Spleen (tissue), 11 donors: Measurements from ENCODE around the gene RNF215. TPM values are rescaled to one million over a fixed set of nuclear protein-coding genes. Genes with fewer than 3 reads are reported as not detected.

Experiments
- DNase-seq: peaks from one replicate; pipeline ENCODE4 v3.0.0-alpha.2; 2020
- H3K27ac ChIP-seq, 8 donors: fragments of 200-600 bp; sonication (generic) in 7 of 8; 1 replicate in 4 of 8; 2 replicates in 4 of 8; pipeline versions ENCODE4 v1.5.0 to v1.8.0; 2016 to 2021; ENCODE audit warnings: inconsistent platforms in 4 of 8, mild to moderate bottlenecking in 4 of 8, moderate library complexity in 1 of 8
- H3K27me3 ChIP-seq, 7 donors: fragments of 200-600 bp; sonication (generic) in 6 of 7; replicated peaks in 1 of 7; 1 replicate in 4 of 7; 2 replicates in 3 of 7; pipeline versions ENCODE4 v1.5.0 to v1.8.0; 2016 to 2021; ENCODE audit warnings: inconsistent platforms in 3 of 7, mild to moderate bottlenecking in 1 of 7
- H3K36me3 ChIP-seq, 6 donors: fragments of 200-600 bp; sonication (generic) in 5 of 6; 1 replicate in 4 of 6; 2 replicates in 2 of 6; pipeline versions ENCODE4 v1.5.0 to v1.8.0; 2016 to 2021; ENCODE audit warnings: inconsistent platforms in 2 of 6
- H3K4me1 ChIP-seq, 6 donors: fragments of 200-600 bp; sonication (generic) in 5 of 6; 1 replicate in 3 of 6; 2 replicates in 3 of 6; pipeline versions ENCODE4 v1.5.0 to v1.8.0; 2016 to 2021; ENCODE audit warnings: inconsistent platforms in 3 of 6
- H3K4me3 ChIP-seq, 8 donors: fragments of 200-600 bp; sonication (generic) in 7 of 8; 1 replicate in 4 of 8; 2 replicates in 4 of 8; pipeline versions ENCODE4 v1.5.0 to v1.8.0; 2016 to 2021; ENCODE audit warnings: inconsistent platforms in 4 of 8, mild to moderate bottlenecking in 4 of 8, moderate library complexity in 2 of 8
- H3K9me3 ChIP-seq, 8 donors: fragments of 200-600 bp; sonication (generic) in 7 of 8; 1 replicate in 4 of 8; 2 replicates in 4 of 8; pipeline versions ENCODE4 v1.5.0 to v1.8.0; 2016 to 2021; ENCODE audit warnings: inconsistent platforms in 4 of 8
- CTCF ChIP-seq, 11 experiments: fragments of 200-600 bp in 7 of 11; fragments of 450-650 bp in 4 of 11; sonication (generic) in 4 of 11; IDR thresholded peaks in 8 of 11; conservative IDR thresholded peaks in 3 of 11; 1 replicate in 7 of 11; 2 replicates in 4 of 11; pipeline versions ENCODE4 v1.4.0 to v1.8.0; 2016 to 2021; ENCODE audit warnings: antibody characterized with exemption in 11 of 11, inconsistent platforms in 4 of 11, mild to moderate bottlenecking in 1 of 11
- POLR2A ChIP-seq, 3 donors: fragments of 450-650 bp; IDR thresholded peaks; one replicate each; pipeline ENCODE4 v1.5.1; 2017; ENCODE audit warnings: antibody characterized with exemption in 3 of 3, mild to moderate bottlenecking in 1 of 3
- POLR2AphosphoS5 ChIP-seq, 3 donors: sonication (generic); formaldehyde crosslinking; IDR thresholded peaks; one replicate each; pipeline ENCODE4 v1.5.1; 2017; ENCODE audit warnings: antibody characterized with exemption in 3 of 3
- WGBS, 5 donors: extraction: QIAGEN DNeasy Blood & Tissue Kit in 3 of 5; methylation state at CpG; one replicate each; pipeline versions ENCODE4 v1.1.5 to v1.1.7; 2013 to 2018; 5-methylcytosine and 5-hydroxymethylcytosine counted together
- intact Hi-C: fragments of 100-400 bp; cut with DNase I; formaldehyde crosslinking; loops from one replicate; pipeline ENCODE4 v1.15.0; 2023; ENCODE audit warnings: low total_unique reads
- polyA plus RNA-seq, 3 donors: library from polyadenylated mRNA; stranded (reverse); fragments of 200-250 nt; gene quantifications; one replicate each; pipeline ENCODE4 v1.2.1, GENCODE V29; 2013
- total RNA-seq, 7 donors: library from RNA; depleted of rRNA in 3 of 7; stranded (reverse); fragments of >200 nt in 3 of 7; fragmentation: NEBNext Ultra II Directional in 4 of 7; extraction: Animal tissue kit (Norgen Biotek cat#: 25700) in 4 of 7; gene quantifications; one replicate each; pipeline versions ENCODE4 v1.1.0 to v1.2.1, GENCODE V29; 2016 to 2021
- donor health status: healthy with polysubstance abuse.
- donor health status: DM: no; HTN: no; CAD: no; lungs with moderate emphysema.
- donor health status: DM: no; HTN: no; CAD: no.
- donor health status: Bipolar disorder and iron deficiency.
- donor health status: healthy.
- donor health status: DM: no; HTN: no; CAD: no.
- donor health status: DM: yes; HTN: yes; CAD: no.

The RNF215 gene
- total and polyA plus RNA-seq, 10 donors = 6.5 to 19.5 (median 12.8) TPM

- Histone ChIP-seq H3K9me3 (peaks cover 0 to 19% (median 14%) of the 10 kb centered on the region in 8 donors), H3K4me3 (peak overlapping the region in 1 of 8 donors; percentile 50), H3K27ac (peak overlapping the region; percentile 76 to 93 (median 82)), H3K4me1 (peaks cover 0 to 10% (median 0%) of the 10 kb centered on the region in 6 donors), H3K27me3 (peaks cover 0 to 20% (median 0%) of the 10 kb centered on the region in 7 donors), H3K36me3 (peaks cover 0 to 3% (median 0%) of the 10 kb centered on the region in 6 donors)
- no peak for DNase-seq
- intact Hi-C loops = no loop called here
- TF ChIP-seq CTCF (IDR thresholded peaks at IDR 0.05 in 8 of 11, conservative IDR thresholded peaks at IDR 0.05 in 3 of 11) = no peak
- no peak for TF ChIP-seq POLR2AphosphoS5 (IDR thresholded peaks at IDR 0.05)
- no peak for TF ChIP-seq POLR2A (IDR thresholded peaks at IDR 0.05)
- 57 to 100% (median 74%) methylated on average over 1 of the region's 1 CpG; no CpG with 5 or more reads in 1 of the 5 donors for WGBS, 5 donors
These were observed 47.6 kb upstream of the RNF215 start for GRCh38 chr22:30434843-30435242.

- H3K4me1 ChIP-seq = peaks cover 0 to 10% (median 0%) of the 10 kb centered on the region in 6 donors
- intact Hi-C loops = no loop called here
- 91 to 100% (median 97%) methylated on average over 1 of the region's 1 CpG; no CpG with 5 or more reads in 1 of the 5 donors for WGBS, 5 donors
- peaks cover 0 to 19% (median 14%) of the 10 kb centered on the region in 8 donors for H3K9me3 ChIP-seq
- H3K27ac ChIP-seq = no peak overlapping the region
- no peak for DNase-seq
- no peak overlapping the region for H3K4me3 ChIP-seq
- H3K27me3 ChIP-seq = peaks cover 0 to 9% (median 0%) of the 10 kb centered on the region in 7 donors
- TF ChIP-seq POLR2AphosphoS5 (IDR thresholded peaks at IDR 0.05) (no peak), POLR2A (IDR thresholded peaks at IDR 0.05) (no peak), CTCF (IDR thresholded peaks at IDR 0.05 in 8 of 11, conservative IDR thresholded peaks at IDR 0.05 in 3 of 11) (no peak)
- H3K36me3 ChIP-seq = peaks cover 0 to 13% (median 4%) of the 10 kb centered on the region in 6 donors
These were observed 46.6 kb upstream of the RNF215 start for GRCh38 chr22:30433773-30434172.

GRCh38 chr22:30433227-30433626 is 46.0 kb upstream of the RNF215 start:
- Histone ChIP-seq H3K36me3 (peaks cover 0 to 19% (median 8%) of the 10 kb centered on the region in 6 donors), H3K9me3 (peaks cover 0 to 19% (median 14%) of the 10 kb centered on the region in 8 donors), H3K27me3 (peaks cover 0 to 4% (median 0%) of the 10 kb centered on the region in 7 donors), H3K4me1 (peaks cover 0 to 10% (median 0%) of the 10 kb centered on the region in 6 donors), H3K4me3 (no peak overlapping the region), H3K27ac (no peak overlapping the region)
- TF ChIP-seq POLR2AphosphoS5 (IDR thresholded peaks at IDR 0.05) (no peak), POLR2A (IDR thresholded peaks at IDR 0.05) (no peak), CTCF (IDR thresholded peaks at IDR 0.05 in 8 of 11, conservative IDR thresholded peaks at IDR 0.05 in 3 of 11) (no peak)
- intact Hi-C loops = no loop called here
- no peak for DNase-seq
- 80 to 100% (median 92%) methylated on average over 2 to 3 of the region's 3 CpGs for WGBS, 5 donors

- H3K9me3 ChIP-seq = peaks cover 0 to 19% (median 14%) of the 10 kb centered on the region in 8 donors
- TF ChIP-seq CTCF (IDR thresholded peaks at IDR 0.05 in 8 of 11, conservative IDR thresholded peaks at IDR 0.05 in 3 of 11) = no peak
- no peak for TF ChIP-seq POLR2AphosphoS5 (IDR thresholded peaks at IDR 0.05)
- TF ChIP-seq POLR2A (IDR thresholded peaks at IDR 0.05) = no peak
- H3K4me1 ChIP-seq = peaks cover 0 to 10% (median 0%) of the 10 kb centered on the region in 6 donors
- DNase-seq = no peak
- peaks cover 0 to 25% (median 11%) of the 10 kb centered on the region in 6 donors for H3K36me3 ChIP-seq
- no peaks in the 10 kb centered on the region for H3K27me3 ChIP-seq
- WGBS, 5 donors = 68 to 86% (median 79%) methylated on average over 2 of the region's 2 CpGs
- no peak overlapping the region for H3K4me3 ChIP-seq
- intact Hi-C loops = no loop called here
- H3K27ac ChIP-seq = no peak overlapping the region
These were observed 45.3 kb upstream of the RNF215 start for GRCh38 chr22:30432520-30432919.
